Measurements from ENCODE around the gene NKX6-1. TPM values are rescaled to one million over a fixed set of nuclear protein-coding genes. Genes with fewer than 3 reads are reported as not detected.

The NKX6-1 gene
- total and polyA plus RNA-seq, 9 of the 15 experiments (the other 6 are each of a cell fraction or from before 2014, with no cell fraction given) = not detected

DNA sequence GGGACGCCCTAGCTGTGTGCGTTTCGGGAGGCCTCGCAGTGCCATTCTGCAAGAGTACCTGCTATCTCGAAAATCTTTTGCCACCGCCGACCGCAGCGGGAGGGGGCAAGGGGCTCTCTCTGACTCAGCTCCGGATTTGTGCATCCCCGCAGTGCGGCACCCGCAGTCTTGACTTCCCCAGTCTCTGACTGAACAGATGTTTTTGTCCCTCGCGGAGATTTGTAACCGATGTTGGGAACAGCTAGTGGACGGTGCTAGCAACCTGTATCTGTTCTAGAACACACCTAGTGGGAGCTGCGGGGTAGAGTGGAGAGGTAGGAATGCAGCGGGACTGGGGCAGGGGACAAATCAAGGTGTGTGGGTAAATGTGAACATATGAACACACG, 17.2 kb downstream of the NKX6-1 start (continued):
- TF ChIP-seq ARID2 (IDR thresholded peaks at IDR 0.05) (no peak), ZNF695 (CRISPR knock-in tag; IDR thresholded peaks at IDR 0.05) (no peak), NFIC (IDR thresholded peaks at IDR 0.05) (no peak), POLR2G (IDR thresholded peaks at IDR 0.05; ENCODE audit: low read depth, low read length) (no peak), TAL1 (IDR thresholded peaks at IDR 0.05) (no peak), IRF2 (CRISPR knock-in tag; IDR thresholded peaks at IDR 0.05) (no peak), ZKSCAN8 (CRISPR knock-in tag; IDR thresholded peaks at IDR 0.05) (no peak), L3MBTL2 (IDR thresholded peaks at IDR 0.05) (no peak)
- TF ChIP-seq, protein P1, sequence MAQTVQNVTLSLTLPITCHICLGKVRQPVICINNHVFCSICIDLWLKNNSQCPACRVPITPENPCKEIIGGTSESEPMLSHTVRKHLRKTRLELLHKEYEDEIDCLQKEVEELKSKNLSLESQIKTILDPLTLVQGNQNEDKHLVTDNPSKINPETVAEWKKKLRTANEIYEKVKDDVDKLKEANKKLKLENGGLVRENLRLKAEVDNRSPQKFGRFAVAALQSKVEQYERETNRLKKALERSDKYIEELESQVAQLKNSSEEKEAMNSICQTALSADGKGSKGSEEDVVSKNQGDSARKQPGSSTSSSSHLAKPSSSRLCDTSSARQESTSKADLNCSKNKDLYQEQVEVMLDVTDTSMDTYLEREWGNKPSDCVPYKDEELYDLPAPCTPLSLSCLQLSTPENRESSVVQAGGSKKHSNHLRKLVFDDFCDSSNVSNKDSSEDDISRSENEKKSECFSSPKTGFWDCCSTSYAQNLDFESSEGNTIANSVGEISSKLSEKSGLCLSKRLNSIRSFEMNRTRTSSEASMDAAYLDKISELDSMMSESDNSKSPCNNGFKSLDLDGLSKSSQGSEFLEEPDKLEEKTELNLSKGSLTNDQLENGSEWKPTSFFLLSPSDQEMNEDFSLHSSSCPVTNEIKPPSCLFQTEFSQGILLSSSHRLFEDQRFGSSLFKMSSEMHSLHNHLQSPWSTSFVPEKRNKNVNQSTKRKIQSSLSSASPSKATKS (CRISPR knock-in tag; IDR thresholded peaks at IDR 0.05) = no peak
- TF ChIP-seq, protein P2, sequence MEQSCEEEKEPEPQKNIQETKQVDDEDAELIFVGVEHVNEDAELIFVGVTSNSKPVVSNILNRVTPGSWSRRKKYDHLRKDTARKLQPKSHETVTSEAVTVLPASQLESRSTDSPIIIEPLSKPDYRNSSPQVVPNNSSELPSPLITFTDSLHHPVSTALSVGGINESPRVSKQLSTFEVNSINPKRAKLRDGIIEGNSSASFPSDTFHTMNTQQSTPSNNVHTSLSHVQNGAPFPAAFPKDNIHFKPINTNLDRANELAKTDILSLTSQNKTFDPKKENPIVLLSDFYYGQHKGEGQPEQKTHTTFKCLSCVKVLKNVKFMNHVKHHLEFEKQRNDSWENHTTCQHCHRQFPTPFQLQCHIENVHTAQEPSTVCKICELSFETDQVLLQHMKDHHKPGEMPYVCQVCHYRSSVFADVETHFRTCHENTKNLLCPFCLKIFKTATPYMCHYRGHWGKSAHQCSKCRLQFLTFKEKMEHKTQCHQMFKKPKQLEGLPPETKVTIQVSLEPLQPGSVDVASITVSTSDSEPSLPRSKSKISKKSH (CRISPR knock-in tag; IDR thresholded peaks at IDR 0.05) = no peak
- TF ChIP-seq, protein P3, sequence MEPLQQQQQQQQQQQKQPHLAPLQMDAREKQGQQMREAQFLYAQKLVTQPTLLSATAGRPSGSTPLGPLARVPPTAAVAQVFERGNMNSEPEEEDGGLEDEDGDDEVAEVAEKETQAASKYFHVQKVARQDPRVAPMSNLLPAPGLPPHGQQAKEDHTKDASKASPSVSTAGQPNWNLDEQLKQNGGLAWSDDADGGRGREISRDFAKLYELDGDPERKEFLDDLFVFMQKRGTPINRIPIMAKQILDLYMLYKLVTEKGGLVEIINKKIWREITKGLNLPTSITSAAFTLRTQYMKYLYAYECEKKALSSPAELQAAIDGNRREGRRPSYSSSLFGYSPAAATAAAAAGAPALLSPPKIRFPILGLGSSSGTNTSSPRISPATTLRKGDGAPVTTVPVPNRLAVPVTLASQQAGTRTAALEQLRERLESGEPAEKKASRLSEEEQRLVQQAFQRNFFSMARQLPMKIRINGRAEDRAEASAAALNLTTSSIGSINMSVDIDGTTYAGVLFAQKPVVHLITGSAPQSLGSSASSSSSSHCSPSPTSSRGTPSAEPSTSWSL (CRISPR knock-in tag; IDR thresholded peaks at IDR 0.05; ENCODE audit: borderline replicate concordance) = no peak
- TF ChIP-seq, protein P4, sequence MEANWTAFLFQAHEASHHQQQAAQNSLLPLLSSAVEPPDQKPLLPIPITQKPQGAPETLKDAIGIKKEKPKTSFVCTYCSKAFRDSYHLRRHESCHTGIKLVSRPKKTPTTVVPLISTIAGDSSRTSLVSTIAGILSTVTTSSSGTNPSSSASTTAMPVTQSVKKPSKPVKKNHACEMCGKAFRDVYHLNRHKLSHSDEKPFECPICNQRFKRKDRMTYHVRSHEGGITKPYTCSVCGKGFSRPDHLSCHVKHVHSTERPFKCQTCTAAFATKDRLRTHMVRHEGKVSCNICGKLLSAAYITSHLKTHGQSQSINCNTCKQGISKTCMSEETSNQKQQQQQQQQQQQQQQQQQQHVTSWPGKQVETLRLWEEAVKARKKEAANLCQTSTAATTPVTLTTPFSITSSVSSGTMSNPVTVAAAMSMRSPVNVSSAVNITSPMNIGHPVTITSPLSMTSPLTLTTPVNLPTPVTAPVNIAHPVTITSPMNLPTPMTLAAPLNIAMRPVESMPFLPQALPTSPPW (CRISPR knock-in tag; IDR thresholded peaks at IDR 0.05) = no peak
